H9 (cell line): ENCODE data around the gene HECTD3. TPM values are rescaled to one million over a fixed set of nuclear protein-coding genes. Genes with fewer than 3 reads are reported as not detected.

ENCODE experiments used
- total RNA-seq: library from RNA; stranded (reverse); gene quantifications from 2 replicates; pipeline ENCODE4 v1.2.1, GENCODE V29; 2021

HECTD3 gene
- total RNA-seq, 1 experiment from 2014 or later: 36.0 TPM

Other genes starting within 250 kb of the HECTD3 start
- gene RPS8, start 235.8 kb downstream of the HECTD3 start, total RNA-seq: 2,591 and 2,595 TPM in 2 replicates
- 1.1 and 1.3 TPM in 2 replicates for gene BEST4, start 223.2 kb downstream of the HECTD3 start, total RNA-seq
- 14.7 and 15.9 TPM in 2 replicates for gene PLK3, start 210.9 kb downstream of the HECTD3 start, total RNA-seq
- not detected in 2 replicates for gene DYNLT4, start 204.0 kb downstream of the HECTD3 start, total RNA-seq
- gene BTBD19, start 202.8 kb downstream of the HECTD3 start, total RNA-seq: 1.4 and 1.9 TPM in 2 replicates
- 0.79 and 0.83 TPM in 2 replicates for gene PTCH2, start 168.1 kb downstream of the HECTD3 start, total RNA-seq
- 34.9 and 35.4 TPM in 2 replicates for gene EIF2B3, start 24.7 kb downstream of the HECTD3 start, total RNA-seq
- gene UROD, start 930 bp upstream of the HECTD3 start, total RNA-seq: 90.4 and 92.2 TPM in 2 replicates
- 3.4 and 3.5 TPM in 2 replicates for gene ZSWIM5, start 195.3 kb upstream of the HECTD3 start, total RNA-seq